GM12891 (cell line): Measurements from ENCODE around the gene RNPS1.

ENCODE experiments used
- PAX5 ChIP-seq: IDR thresholded peaks from 2 replicates; pipeline ENCODE4 v1.6.1; 2011; ENCODE audit warnings: low read length, moderate library complexity, mild to moderate bottlenecking; ENCODE audit not compliant: insufficient read depth, severe bottlenecking
- POLR2A ChIP-seq: IDR thresholded peaks from 2 replicates; pipeline ENCODE4 v1.6.1; 2011; ENCODE audit warnings: low read depth, low read length, control low read depth
- POLR2AphosphoS5 ChIP-seq: IDR thresholded peaks from 2 replicates; pipeline ENCODE4 v1.6.1; 2011; ENCODE audit warnings: low read depth, low read length, control low read depth
- SPI1 ChIP-seq: IDR thresholded peaks from 2 replicates; pipeline ENCODE4 v1.6.1; 2011; ENCODE audit warnings: low read depth, low read length, control low read depth
- TAF1 ChIP-seq: IDR thresholded peaks from 2 replicates; pipeline ENCODE4 v1.6.1; 2011; ENCODE audit warnings: low read depth, low read length, control low read depth

GRCh38 chr16:2233872-2234812 lies 33.8 kb downstream of the RNPS1 start:
- TF ChIP-seq POLR2AphosphoS5 = peak; percentile 53; the same call in 1 of the 2 replicates
- TF ChIP-seq PAX5 = no peak
- TF ChIP-seq POLR2A = no peak
- TF ChIP-seq TAF1 = no peak
- no peak for TF ChIP-seq SPI1
